IMR-90 (cell line): ENCODE measurements around the gene GMNC. TPM values are rescaled to one million over a fixed set of nuclear protein-coding genes. Genes with fewer than 3 reads are reported as not detected.

ENCODE experiments used
- ATAC-seq: fragments of 200-7000 bp; cut with Tn5 transposase; 2 replicates; pipeline ENCODE4 v1.9.1; 2020; ENCODE audit warnings: low read depth, mild to moderate bottlenecking, moderate library complexity
- BruUV-seq: library from RNA; stranded (reverse); fragments of 400-500 nt; replicated peaks from 2 replicates; lab custom pipeline; 2021; lab: Mats Ljungman, UMichigan
- CTCF ChIA-PET: fragments of 300-600 bp; formaldehyde crosslinking; extraction: SDS; loops from one replicate; lab custom pipeline; 2021; ENCODE audit warnings: antibody characterized with exemption; lab: Yijun Ruan, JAX
- POLR2A ChIA-PET: fragments of 300-600 bp; sonication (Branson Sonifier 250); formaldehyde crosslinking; loops from one replicate; lab custom pipeline; 2022; ENCODE audit warnings: antibody characterized with exemption; ENCODE audit not compliant: unreplicated experiment; lab: Charles Lee
- DNase-seq: peaks from one replicate; pipeline ENCODE4 v3.0.0; 2013
- H2AFZ ChIP-seq: replicated peaks from 2 replicates; pipeline ENCODE3; 2013; ENCODE audit warnings: low read length, mild to moderate bottlenecking; ENCODE audit not compliant: poor library complexity
- H2AK5ac ChIP-seq: 2 replicates; pipeline ENCODE4 v1.6.1; 2013; ENCODE audit warnings: low read depth, low read length, inconsistent platforms
- H2AK9ac ChIP-seq: replicated peaks from 2 replicates; pipeline ENCODE3; 2013; ENCODE audit warnings: mild to moderate bottlenecking, low read depth, low read length, moderate library complexity; ENCODE audit not compliant: poor library complexity
- H2BK120ac ChIP-seq: 2 replicates; pipeline ENCODE4 v1.6.1; 2013; ENCODE audit warnings: low read depth, low read length, inconsistent platforms
- H2BK15ac ChIP-seq: 3 replicates; pipeline ENCODE4 v1.6.1; 2013; ENCODE audit warnings: low read depth, low read length, inconsistent platforms
- H2BK20ac ChIP-seq: 2 replicates; pipeline ENCODE4 v1.6.1; 2013; ENCODE audit warnings: low read depth, mild to moderate bottlenecking, inconsistent platforms, low read length, moderate library complexity
- H2BK5ac ChIP-seq: 2 replicates; pipeline ENCODE4 v1.6.1; 2013; ENCODE audit warnings: mild to moderate bottlenecking, low read depth, low read length, inconsistent platforms; ENCODE audit not compliant: poor library complexity, severe bottlenecking
- H3K14ac ChIP-seq: replicated peaks from 2 replicates; pipeline ENCODE4 v1.6.1; 2013; ENCODE audit warnings: low read depth, low read length, inconsistent platforms
- H3K18ac ChIP-seq: 2 replicates; pipeline ENCODE4 v1.6.1; 2013; ENCODE audit warnings: low read depth, low read length, control low read depth
- H3K23ac ChIP-seq: 2 replicates; pipeline ENCODE4 v1.6.1; 2013; ENCODE audit warnings: low read depth, low read length, inconsistent platforms
- H3K27ac ChIP-seq: 2 replicates; pipeline ENCODE4 v1.5.1; 2013; ENCODE audit warnings: mild to moderate bottlenecking, control low read depth, low read length; ENCODE audit not compliant: insufficient read depth
- H3K27me3 ChIP-seq: 2 replicates; pipeline ENCODE4 v1.6.1; 2013; ENCODE audit warnings: low read length; ENCODE audit not compliant: control insufficient read depth, insufficient read depth
- H3K36me3 ChIP-seq: 2 replicates; pipeline ENCODE4 v1.6.1; 2013; ENCODE audit warnings: low read length, mixed read lengths; ENCODE audit not compliant: control insufficient read depth, insufficient read depth
- H3K4ac ChIP-seq: 2 replicates; pipeline ENCODE4 v1.6.1; 2013; ENCODE audit warnings: low read depth, low read length, inconsistent platforms
- H3K4me1 ChIP-seq: 2 replicates; pipeline ENCODE4 v1.6.1; 2013; ENCODE audit warnings: low read length, mixed read lengths; ENCODE audit not compliant: control insufficient read depth, insufficient read depth
- H3K4me2 ChIP-seq: 2 replicates; pipeline ENCODE4 v1.6.1; 2013; ENCODE audit warnings: low read depth, mild to moderate bottlenecking, control low read depth, low read length, moderate library complexity
- H3K4me3 ChIP-seq: 2 replicates; pipeline ENCODE4 v1.5.1; 2013; ENCODE audit warnings: low read depth, mild to moderate bottlenecking, control low read depth, low read length, moderate library complexity; ENCODE audit not compliant: insufficient read depth
- H3K56ac ChIP-seq: 2 replicates; pipeline ENCODE4 v1.6.1; 2013; ENCODE audit warnings: low read length, inconsistent platforms; ENCODE audit not compliant: insufficient read depth; ENCODE audit errors: extremely low read depth
- H3K79me1 ChIP-seq, 2 experiments: 2 replicates each; pipeline ENCODE4 v1.6.1; 2013; ENCODE audit warnings: low read length in 2 of 2, inconsistent platforms in 1 of 2, low read depth in 1 of 2
- H3K9ac ChIP-seq: 2 replicates; pipeline ENCODE4 v1.6.1; 2013; ENCODE audit warnings: low read depth, low read length, control low read depth
- H3K9me1 ChIP-seq: 2 replicates; pipeline ENCODE4 v1.6.1; 2013; ENCODE audit warnings: low read length, inconsistent platforms; ENCODE audit not compliant: insufficient read depth
- H3K9me3 ChIP-seq: 2 replicates; pipeline ENCODE4 v1.6.1; 2013; ENCODE audit warnings: low read length; ENCODE audit not compliant: control insufficient read depth, insufficient read depth
- H4K20me1 ChIP-seq: 2 replicates; pipeline ENCODE4 v1.6.1; 2013; ENCODE audit warnings: low read length, inconsistent platforms; ENCODE audit not compliant: insufficient read depth
- H4K5ac ChIP-seq: 2 replicates; pipeline ENCODE4 v1.6.1; 2013; ENCODE audit warnings: mild to moderate bottlenecking, low read depth, low read length, control low read depth
- H4K8ac ChIP-seq, 2 experiments: 2 replicates each; pipeline ENCODE4 v1.6.1; 2013; ENCODE audit warnings: low read depth in 2 of 2, low read length in 2 of 2, control low read depth in 1 of 2, inconsistent platforms in 1 of 2
- H4K91ac ChIP-seq: 2 replicates; pipeline ENCODE4 v1.6.1; 2013; ENCODE audit warnings: low read depth, low read length, inconsistent platforms; ENCODE audit not compliant: insufficient read depth
- CEBPB ChIP-seq: IDR thresholded peaks from 2 replicates; pipeline ENCODE4 v1.6.1; 2012; ENCODE audit warnings: low read depth, low read length, improper control_type of control experiment
- CTCF ChIP-seq: conservative IDR thresholded peaks from 2 replicates; pipeline ENCODE4 v1.5.1; 2012; ENCODE audit warnings: mild to moderate bottlenecking, low read depth, low read length, improper control_type of control experiment
- ELK1 ChIP-seq: fragments of 150-350 bp; IDR thresholded peaks from 2 replicates; pipeline ENCODE4 v1.6.1; 2016; ENCODE audit warnings: low read depth, mild to moderate bottlenecking, low read length, moderate library complexity, borderline replicate concordance
- FOS ChIP-seq: fragments of 150-350 bp; IDR thresholded peaks from 2 replicates; pipeline ENCODE4 v1.6.1; 2016; ENCODE audit warnings: low read depth, low read length
- MAFK ChIP-seq: IDR thresholded peaks from 2 replicates; pipeline ENCODE4 v1.6.1; 2012; ENCODE audit warnings: low read depth, low read length, improper control_type of control experiment
- MAZ ChIP-seq: IDR thresholded peaks from 2 replicates; pipeline ENCODE4 v1.6.1; 2012; ENCODE audit warnings: low read depth, mild to moderate bottlenecking, low read length, improper control_type of control experiment, moderate library complexity, borderline replicate concordance
- NFE2L2 ChIP-seq: fragments of 150-350 bp; IDR thresholded peaks from 2 replicates; pipeline ENCODE4 v1.6.1; 2016; ENCODE audit warnings: low read depth, mild to moderate bottlenecking, low read length
- POLR2A ChIP-seq: IDR thresholded peaks from 2 replicates; pipeline ENCODE4 v1.6.1; 2012; ENCODE audit warnings: mild to moderate bottlenecking, low read depth, low read length
- RFX5 ChIP-seq: IDR thresholded peaks from 2 replicates; pipeline ENCODE4 v1.8.0; 2012; ENCODE audit warnings: low read depth, mild to moderate bottlenecking, low read length, moderate library complexity
- SMC3 ChIP-seq: fragments of 150-350 bp; IDR thresholded peaks from 2 replicates; pipeline ENCODE4 v1.6.1; 2016; ENCODE audit warnings: low read depth, mild to moderate bottlenecking, antibody characterized with exemption, low read length, moderate library complexity
- WGBS, 2 experiments: methylation state at CpG; one replicate each; pipeline versions ENCODE4 v1.1.5 to v1.1.7; 2013; ENCODE audit warnings: missing lambda C conversion rate in 2 of 2; ENCODE audit not compliant: insufficient read length in 1 of 2; ENCODE audit errors: extremely low coverage in 2 of 2; 5-methylcytosine and 5-hydroxymethylcytosine counted together
- dilution Hi-C: fragments of 300-500 bp; cut with HindIII; formaldehyde crosslinking; loops from one replicate; pipeline ENCODE4 v1.14.3; 2018; ENCODE audit warnings: low sequenced_read_pairs; ENCODE audit not compliant: unreplicated experiment
- in situ Hi-C: fragments of 300-500 bp; cut with MboI; formaldehyde crosslinking; loops from 3 replicates; pipeline ENCODE4 v1.14.3; 2019; ENCODE audit warnings: low sequenced_read_pairs, inconsistent platforms, mixed read lengths
- intact Hi-C: fragments of 100-400 bp; cut with micrococcal nuclease; formaldehyde crosslinking; loops from 2 replicates; pipeline ENCODE4 v1.10.0; 2022
- polyA plus RNA-seq, 3 experiments: library from polyadenylated mRNA; depleted of rRNA; stranded (reverse); fragments of >200 nt; gene quantifications; 2 replicates each; pipeline ENCODE4 v1.2.3, GENCODE V29; 2012; ENCODE audit warnings: low replicate concordance in 1 of 3
- total RNA-seq: library from RNA; depleted of rRNA; stranded (reverse); fragments of >200 nt; gene quantifications from 2 replicates; pipeline ENCODE4 v1.2.3, GENCODE V29; 2012

The GMNC gene
- total and polyA plus RNA-seq, 2 of the 4 experiments (the other 2 are of a cell fraction): 0.15 to 0.18 TPM

GRCh38 chr3:190892395-190892902 is 30.0 kb upstream of the GMNC start:
- H3K56ac ChIP-seq: no peak overlapping the region
- intact Hi-C loops (no loop called here), dilution Hi-C loops (no loop called here), in situ Hi-C loops (no loop called here)
- H3K4me2 ChIP-seq: no peak overlapping the region
- no peaks in the 10 kb centered on the region for H3K4me1 ChIP-seq
- H2BK20ac ChIP-seq: no peak overlapping the region
- DNase-seq (no peak), ATAC-seq (no peak)
- no peak overlapping the region for H2BK15ac ChIP-seq
- H4K20me1 ChIP-seq: no peaks in the 10 kb centered on the region
- H3K36me3 ChIP-seq: no peaks in the 10 kb centered on the region
- H4K8ac ChIP-seq: no peak overlapping the region
- no peaks in the 10 kb centered on the region for H3K79me1 ChIP-seq
- H2BK120ac ChIP-seq: no peak overlapping the region
- no peaks in the 10 kb centered on the region for H3K9me3 ChIP-seq
- H2BK5ac ChIP-seq: no peak overlapping the region
- TF ChIP-seq POLR2A (no peak), FOS (no peak), MAZ (no peak), MAFK (no peak), CTCF (no peak), RFX5 (no peak), CEBPB (no peak), NFE2L2 (no peak), SMC3 (no peak), ELK1 (no peak)
- H4K5ac ChIP-seq: no peak overlapping the region
- CTCF ChIA-PET: no interaction called here
- no peak overlapping the region for H3K14ac ChIP-seq
- H2AFZ ChIP-seq: no peak overlapping the region
- H3K4me3 ChIP-seq: no peak overlapping the region
- no peak overlapping the region for H4K91ac ChIP-seq
- no peak overlapping the region for H2AK9ac ChIP-seq
- H3K23ac ChIP-seq: no peak overlapping the region
- no peak overlapping the region for H3K18ac ChIP-seq
- H3K9ac ChIP-seq: no peak overlapping the region
- no peaks in the 10 kb centered on the region for H3K27me3 ChIP-seq
- 43% methylated on average over 1 of the region's 4 CpGs; no CpG with 5 or more reads in 1 of the 2 experiments for WGBS, 2 experiments
- POLR2A ChIA-PET: no interaction called here
- BruUV-seq: no TSS peak
- H3K4ac ChIP-seq: no peak overlapping the region
- H2AK5ac ChIP-seq: no peak overlapping the region
- H3K9me1 ChIP-seq: no peaks in the 10 kb centered on the region
- no peak overlapping the region for H3K27ac ChIP-seq
